Neuron (in vitro differentiated cells): ENCODE results near the gene HAPLN1.
"Not testable (repeated sequence)": the region's sequence is repeated elsewhere in the genome, so short reads cannot be mapped to it uniquely, and the experiment has no call there.

ENCODE experiments used
- H2AFZ ChIP-seq: one replicate; pipeline ENCODE4 v1.6.1; 2013; ENCODE audit warnings: low read depth, mild to moderate bottlenecking, inconsistent platforms, low read length, moderate library complexity
- H3K27me3 ChIP-seq: one replicate; pipeline ENCODE4 v1.6.1; 2013; ENCODE audit warnings: low read length; ENCODE audit not compliant: insufficient read depth
- H3K36me3 ChIP-seq: one replicate; pipeline ENCODE4 v1.6.1; 2013; ENCODE audit warnings: low read length; ENCODE audit not compliant: insufficient read depth
- H3K4me1 ChIP-seq: one replicate; pipeline ENCODE4 v1.6.1; 2013; ENCODE audit warnings: low read length; ENCODE audit not compliant: insufficient read depth
- H3K4me3 ChIP-seq: 2 replicates; pipeline ENCODE4 v1.5.1; 2013; ENCODE audit warnings: mild to moderate bottlenecking, low read length, moderate library complexity
- H3K9me3 ChIP-seq: one replicate; pipeline ENCODE4 v1.6.1; 2013; ENCODE audit warnings: low read length

Gene HAPLN1

GRCh38 chr5:83720836-83721537 lies at the start of gene HAPLN1:
Gene HAPLN1, minus strand, starts transcription at chr5:83720855. Its CDS starts 47,332 bp downstream, at chr5:83673523.
- Histone ChIP-seq H3K4me3 (peak within 1 kb of the TSS; percentile 56), H3K36me3 (no peaks in the 10 kb centered on the region), H3K9me3 (no peaks in the 10 kb centered on the region), H3K4me1 (peaks cover 7% of the 10 kb centered on the region), H2AFZ (peak within 1 kb of the TSS; percentile 94), H3K27me3 (peaks cover 24% of the 10 kb centered on the region)

GRCh38 chr5:83767409-83767992 lies 46.8 kb upstream of the HAPLN1 start:
- Histone ChIP-seq H2AFZ (no peak overlapping the region), H3K9me3 (peaks cover 5% of the 10 kb centered on the region), H3K36me3 (no peaks in the 10 kb centered on the region), H3K4me3 (no peak overlapping the region), H3K4me1 (no peaks in the 10 kb centered on the region), H3K27me3 (no peaks in the 10 kb centered on the region)

DNA sequence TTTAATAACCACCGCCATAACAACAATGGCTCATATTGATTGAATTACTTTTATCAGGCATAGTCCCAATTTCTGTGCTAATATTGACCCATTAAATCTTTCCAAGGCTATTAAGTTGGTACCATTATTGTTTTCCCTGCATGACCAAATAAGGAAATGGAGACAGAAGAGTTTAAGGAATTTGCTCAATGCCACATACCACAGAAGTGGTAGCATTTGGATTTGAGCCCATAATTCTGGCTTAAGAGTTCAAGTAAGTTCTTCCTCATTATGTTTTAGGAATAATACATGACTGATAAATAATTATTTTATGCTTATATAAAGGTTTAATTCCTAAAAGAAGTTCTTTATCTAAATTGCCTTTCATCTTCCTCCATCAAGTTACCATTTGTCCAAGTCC lies 43.4 kb upstream of the HAPLN1 start:
- Histone ChIP-seq H3K9me3 (peaks cover 5% of the 10 kb centered on the region), H3K4me1 (no peaks in the 10 kb centered on the region), H3K36me3 (no peaks in the 10 kb centered on the region), H3K27me3 (no peaks in the 10 kb centered on the region), H3K4me3 (no peak overlapping the region), H2AFZ (no peak overlapping the region)

DNA sequence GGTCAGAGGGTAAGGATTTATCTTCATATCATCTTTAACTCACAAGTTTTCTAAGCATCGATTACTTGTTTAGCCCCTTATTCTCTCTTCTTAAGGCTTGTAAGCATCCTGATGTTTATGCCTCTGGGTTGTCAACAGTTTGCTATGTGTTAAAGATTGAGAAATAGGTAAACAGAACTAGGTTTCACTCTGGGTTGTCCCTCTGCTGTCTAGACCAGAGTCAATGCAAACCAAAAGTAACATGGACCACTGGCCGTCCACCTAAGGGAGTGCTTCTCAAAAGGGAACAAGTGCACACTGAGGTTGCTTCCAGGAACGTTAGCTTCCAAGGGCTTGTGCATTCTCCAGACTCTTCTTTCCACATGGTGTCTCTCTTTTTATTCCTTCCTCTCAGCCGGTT lies 39.9 kb upstream of the HAPLN1 start:
- no peaks in the 10 kb centered on the region for H3K36me3 ChIP-seq
- H3K9me3 ChIP-seq: no peaks in the 10 kb centered on the region
- no peak overlapping the region for H3K4me3 ChIP-seq
- no peaks in the 10 kb centered on the region for H3K4me1 ChIP-seq
- H3K27me3 ChIP-seq: no peaks in the 10 kb centered on the region
- H2AFZ ChIP-seq: no peak overlapping the region

DNA sequence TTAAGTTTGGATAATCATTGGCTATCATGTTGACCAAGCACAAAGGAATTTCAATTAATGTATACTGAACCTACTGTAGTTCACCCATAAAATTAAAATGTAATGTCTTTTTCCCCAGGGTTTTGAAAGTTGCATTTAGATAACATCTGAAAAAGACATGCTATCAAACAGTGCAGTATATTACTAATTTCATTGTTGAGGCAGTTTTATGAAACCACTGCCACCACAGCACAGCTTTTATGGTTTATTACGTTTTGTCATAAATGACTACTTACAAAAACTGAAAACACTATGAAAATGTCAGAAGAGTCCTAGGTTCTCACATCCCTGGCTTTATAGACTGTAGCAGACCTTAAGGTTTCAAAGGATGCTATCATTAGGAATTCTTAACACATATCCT lies 32.0 kb upstream of the HAPLN1 start:
- H3K4me3 ChIP-seq: no peak overlapping the region
- H3K4me1 ChIP-seq: no peaks in the 10 kb centered on the region
- H3K9me3 ChIP-seq: no peaks in the 10 kb centered on the region
- no peaks in the 10 kb centered on the region for H3K36me3 ChIP-seq
- no peaks in the 10 kb centered on the region for H3K27me3 ChIP-seq
- no peak overlapping the region for H2AFZ ChIP-seq

GRCh38 chr5:83751201-83751600 lies 30.5 kb upstream of the HAPLN1 start:
- no peak overlapping the region for H2AFZ ChIP-seq
- no peak overlapping the region for H3K4me3 ChIP-seq
- H3K4me1 ChIP-seq: no peaks in the 10 kb centered on the region
- H3K9me3 ChIP-seq: no peaks in the 10 kb centered on the region
- no peaks in the 10 kb centered on the region for H3K36me3 ChIP-seq
- H3K27me3 ChIP-seq: no peaks in the 10 kb centered on the region

DNA sequence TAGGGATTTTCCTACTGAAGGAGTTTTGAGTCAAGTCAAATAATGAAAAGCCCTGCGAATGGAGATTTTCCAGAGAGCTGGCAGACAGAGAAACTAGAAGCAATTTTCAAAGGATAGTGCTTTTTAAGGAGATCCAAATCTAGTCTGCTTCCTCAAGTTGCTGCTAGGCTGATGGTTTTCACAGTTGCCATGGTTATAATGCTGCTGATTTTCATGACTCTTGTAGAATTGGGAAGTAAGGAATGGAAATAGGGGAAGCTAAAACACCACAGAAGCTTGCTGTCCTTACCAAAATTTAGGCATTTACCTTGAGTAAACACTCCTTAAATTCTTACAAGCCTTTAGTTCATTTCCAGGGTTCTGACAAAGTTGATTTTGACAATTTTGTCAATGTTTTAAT lies 30.1 kb upstream of the HAPLN1 start:
- no peaks in the 10 kb centered on the region for H3K4me1 ChIP-seq
- no peaks in the 10 kb centered on the region for H3K9me3 ChIP-seq
- H3K4me3 ChIP-seq: no peak overlapping the region
- no peak overlapping the region for H2AFZ ChIP-seq
- H3K36me3 ChIP-seq: no peaks in the 10 kb centered on the region
- no peaks in the 10 kb centered on the region for H3K27me3 ChIP-seq

DNA sequence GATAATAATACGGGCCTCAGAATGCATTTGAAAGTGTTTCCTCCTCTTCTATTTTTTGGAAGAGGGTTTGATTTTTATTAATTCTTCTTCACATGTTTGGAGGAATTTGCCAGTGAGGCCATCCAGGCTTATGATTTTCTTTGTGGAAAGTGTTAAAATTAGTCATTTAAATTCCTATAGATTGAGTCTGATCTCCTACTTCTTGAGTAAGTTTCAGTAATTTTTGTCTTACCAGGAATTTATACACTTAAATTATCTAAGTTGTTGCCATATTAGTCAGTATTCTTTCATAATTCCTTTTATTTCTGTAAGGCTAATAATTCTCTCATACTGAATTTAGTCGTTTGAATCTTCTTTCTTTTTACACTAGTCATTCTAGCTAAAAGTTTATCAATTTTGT lies 25.2 kb upstream of the HAPLN1 start:
- peaks cover 7% of the 10 kb centered on the region for H3K4me1 ChIP-seq
- H3K36me3 ChIP-seq: no peaks in the 10 kb centered on the region
- no peak overlapping the region for H2AFZ ChIP-seq
- no peaks in the 10 kb centered on the region for H3K9me3 ChIP-seq
- H3K27me3 ChIP-seq: no peaks in the 10 kb centered on the region
- H3K4me3 ChIP-seq: no peak overlapping the region

GRCh38 chr5:83744821-83745220 lies 24.2 kb upstream of the HAPLN1 start:
- Histone ChIP-seq H3K4me3 (no peak overlapping the region), H3K27me3 (no peaks in the 10 kb centered on the region), H3K4me1 (peaks cover 7% of the 10 kb centered on the region), H3K9me3 (no peaks in the 10 kb centered on the region), H2AFZ (no peak overlapping the region), H3K36me3 (no peaks in the 10 kb centered on the region)

GRCh38 chr5:83742089-83742488 lies 21.4 kb upstream of the HAPLN1 start:
- peaks cover 7% of the 10 kb centered on the region for H3K4me1 ChIP-seq
- no peaks in the 10 kb centered on the region for H3K9me3 ChIP-seq
- peak overlapping the region; percentile 54 for H2AFZ ChIP-seq
- no peaks in the 10 kb centered on the region for H3K27me3 ChIP-seq
- no peak overlapping the region for H3K4me3 ChIP-seq
- H3K36me3 ChIP-seq: no peaks in the 10 kb centered on the region

DNA sequence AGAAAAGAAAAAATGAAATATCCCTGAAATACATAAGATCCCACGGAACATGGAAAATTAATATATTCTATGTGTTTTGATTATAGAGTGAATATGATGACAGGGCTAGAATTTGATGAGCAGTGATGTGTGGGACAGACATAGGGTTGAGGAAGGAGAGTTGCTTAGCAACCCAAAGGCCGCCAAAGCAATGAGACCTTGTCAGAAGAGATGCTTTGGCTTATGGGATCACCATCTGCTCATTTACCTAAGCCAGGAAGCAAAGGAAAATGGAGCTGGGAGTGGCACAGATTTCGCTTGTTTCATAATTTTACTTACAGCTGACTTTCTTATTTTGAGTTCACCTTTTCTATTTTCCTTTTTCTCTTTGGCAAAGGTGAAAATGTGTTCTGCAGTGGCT lies 20.9 kb upstream of the HAPLN1 start:
- Histone ChIP-seq H3K9me3 (no peaks in the 10 kb centered on the region), H3K4me1 (peaks cover 7% of the 10 kb centered on the region), H2AFZ (peak overlapping the region; percentile 54), H3K36me3 (no peaks in the 10 kb centered on the region), H3K4me3 (no peak overlapping the region), H3K27me3 (no peaks in the 10 kb centered on the region)

DNA sequence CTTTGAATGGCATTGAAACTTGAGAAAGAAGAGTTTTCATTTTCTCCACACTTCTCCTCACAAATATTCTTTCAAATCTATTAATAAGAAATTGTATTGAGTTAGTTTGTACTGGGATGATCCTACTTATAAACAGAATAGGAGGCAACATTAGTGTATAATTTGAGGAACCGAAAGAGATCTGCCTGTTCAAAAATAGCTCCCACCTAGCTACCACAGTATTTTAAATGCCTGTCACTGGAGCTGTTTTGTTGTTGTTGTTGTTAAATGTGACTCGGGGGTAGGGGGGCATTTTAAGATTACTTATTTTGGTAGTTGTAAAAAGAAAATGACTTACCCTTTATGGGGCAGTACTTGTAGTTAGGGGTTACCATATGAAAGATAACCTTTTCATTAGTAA lies 20.1 kb upstream of the HAPLN1 start:
- Histone ChIP-seq H3K9me3 (no peaks in the 10 kb centered on the region), H2AFZ (no peak overlapping the region), H3K4me3 (no peak overlapping the region), H3K4me1 (peaks cover 7% of the 10 kb centered on the region), H3K27me3 (no peaks in the 10 kb centered on the region), H3K36me3 (no peaks in the 10 kb centered on the region)

DNA sequence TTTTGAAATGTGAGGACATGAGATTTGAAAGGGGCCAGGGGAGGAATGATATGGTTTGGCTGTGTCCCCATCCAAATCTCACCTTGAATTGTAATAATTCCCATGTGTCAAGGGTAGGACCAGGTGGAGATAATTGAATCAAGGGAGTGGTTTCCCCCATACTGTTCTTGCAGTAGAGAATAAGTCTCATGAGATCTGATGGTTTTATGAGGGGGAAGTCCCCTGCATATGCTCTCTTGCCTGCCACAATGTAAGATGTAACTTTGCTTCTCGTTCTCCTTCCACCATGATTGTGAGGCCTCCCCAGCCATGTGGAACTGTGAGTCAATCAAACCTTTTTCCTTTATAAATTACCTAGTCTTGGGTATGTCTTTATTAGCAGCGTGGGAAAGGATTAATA lies 15.5 kb upstream of the HAPLN1 start:
- H2AFZ ChIP-seq, H3K9me3 ChIP-seq, H3K27me3 ChIP-seq, H3K36me3 ChIP-seq, H3K4me1 ChIP-seq, H3K4me3 ChIP-seq: not testable (repeated sequence)

- not testable (repeated sequence) for H3K4me3 ChIP-seq, H3K36me3 ChIP-seq, H3K9me3 ChIP-seq, H3K27me3 ChIP-seq, H2AFZ ChIP-seq, H3K4me1 ChIP-seq
Measured at GRCh38 chr5:83735058-83735457, 14.4 kb upstream of the HAPLN1 start.
